Measurements from ENCODE around the gene CYP2J2. TPM values are rescaled to one million over a fixed set of nuclear protein-coding genes. Genes with fewer than 3 reads are reported as not detected.

The CYP2J2 gene, protein sequence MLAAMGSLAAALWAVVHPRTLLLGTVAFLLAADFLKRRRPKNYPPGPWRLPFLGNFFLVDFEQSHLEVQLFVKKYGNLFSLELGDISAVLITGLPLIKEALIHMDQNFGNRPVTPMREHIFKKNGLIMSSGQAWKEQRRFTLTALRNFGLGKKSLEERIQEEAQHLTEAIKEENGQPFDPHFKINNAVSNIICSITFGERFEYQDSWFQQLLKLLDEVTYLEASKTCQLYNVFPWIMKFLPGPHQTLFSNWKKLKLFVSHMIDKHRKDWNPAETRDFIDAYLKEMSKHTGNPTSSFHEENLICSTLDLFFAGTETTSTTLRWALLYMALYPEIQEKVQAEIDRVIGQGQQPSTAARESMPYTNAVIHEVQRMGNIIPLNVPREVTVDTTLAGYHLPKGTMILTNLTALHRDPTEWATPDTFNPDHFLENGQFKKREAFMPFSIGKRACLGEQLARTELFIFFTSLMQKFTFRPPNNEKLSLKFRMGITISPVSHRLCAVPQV
- 0.12 and 0.33 TPM in 2 replicates for total RNA-seq

DNA sequence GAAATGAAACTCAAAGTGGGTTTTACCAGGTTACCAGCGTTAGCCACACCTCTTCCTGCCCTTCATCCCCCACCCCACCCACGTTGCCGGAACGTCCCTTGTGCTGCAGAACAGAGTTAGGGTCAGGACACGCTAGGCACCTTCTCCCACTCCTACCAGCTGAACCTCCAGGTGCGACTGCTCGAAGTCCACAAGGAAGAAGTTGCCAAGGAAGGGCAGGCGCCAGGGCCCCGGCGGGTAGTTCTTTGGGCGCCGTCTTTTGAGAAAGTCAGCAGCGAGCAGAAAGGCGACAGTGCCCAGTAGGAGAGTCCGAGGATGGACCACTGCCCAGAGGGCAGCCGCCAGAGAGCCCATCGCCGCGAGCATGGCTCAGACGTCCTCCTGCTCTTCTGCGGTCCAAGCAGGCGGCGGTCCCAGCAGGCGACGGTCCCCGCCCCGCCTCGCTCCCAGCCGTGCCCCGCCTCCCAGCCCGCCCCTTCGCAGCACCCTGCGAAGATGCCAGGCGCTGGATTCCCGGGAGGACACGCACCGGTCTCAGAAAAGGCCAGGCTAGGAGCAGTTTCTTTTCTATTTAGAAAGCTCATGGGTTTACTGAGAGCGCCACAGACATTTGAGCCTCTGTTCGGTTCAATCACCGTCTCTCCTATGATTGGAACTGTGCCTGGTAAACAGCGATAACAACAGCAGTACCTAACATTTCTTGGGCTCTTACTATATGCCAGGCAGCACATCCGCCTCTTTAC, at the start of gene CYP2J2:
Gene CYP2J2, minus strand, starts transcription at position 393 of the 743 bp plus-strand sequence. Its CDS starts 27 bp downstream, at position 366.

Other genes starting within 250 kb of the CYP2J2 start
- gene HOOK1, start 111.8 kb downstream of the CYP2J2 start, total RNA-seq: under 0.01 TPM in 2 replicates
- not detected in 2 replicates for gene C1orf87, start 147.0 kb upstream of the CYP2J2 start, total RNA-seq